ENCODE results near the gene PPIL6.

The PPIL6 gene

GRCh38 chr6:109397020-109397419 is 43.4 kb downstream of the PPIL6 start:
- DNase-seq (ENCODE audit: low read depth), result no peak

DNA sequence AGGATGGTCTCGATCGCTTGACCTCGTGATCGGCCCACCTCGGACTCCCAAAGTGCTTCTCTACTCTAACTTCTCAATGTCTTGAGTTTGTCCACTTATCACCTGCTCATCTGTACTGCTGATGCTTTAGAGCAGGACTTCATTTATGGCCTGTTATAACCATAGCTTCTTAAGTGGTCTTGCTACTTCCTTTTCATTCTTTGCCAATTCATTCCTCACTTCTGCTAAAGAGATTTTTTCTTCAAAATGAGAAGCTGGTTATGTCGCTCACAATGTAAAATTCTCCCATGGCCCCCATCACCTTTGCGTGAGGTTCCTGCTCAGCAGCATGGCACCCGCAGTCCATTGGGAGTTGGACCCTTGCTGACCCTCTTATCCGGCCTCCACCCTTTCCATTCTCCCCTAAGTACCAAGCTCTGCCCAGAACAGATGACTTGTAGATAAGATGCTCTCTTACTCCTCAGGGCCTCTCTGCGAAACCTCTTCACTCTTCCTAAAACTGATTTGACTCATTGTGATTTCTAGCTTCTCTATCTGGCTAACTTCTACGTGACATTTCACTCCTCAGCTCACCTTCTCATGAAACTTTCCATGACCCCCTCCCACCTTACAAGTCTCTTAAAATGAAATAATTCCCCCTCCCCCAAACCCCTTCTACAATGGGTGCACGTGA is 44.2 kb downstream of the PPIL6 start:
- DNase-seq (ENCODE audit: low read depth), result no peak

More at GRCh38 chr6:109397020-109397419, 43.4 kb downstream of the PPIL6 start:
- no peak overlapping the region for H3K4me3 ChIP-seq (ENCODE audit: low read depth, low read length)
- no peak for TF ChIP-seq CTCF (IDR thresholded peaks at IDR 0.05; ENCODE audit: low read depth, low read length, missing control alignments)

DNA sequence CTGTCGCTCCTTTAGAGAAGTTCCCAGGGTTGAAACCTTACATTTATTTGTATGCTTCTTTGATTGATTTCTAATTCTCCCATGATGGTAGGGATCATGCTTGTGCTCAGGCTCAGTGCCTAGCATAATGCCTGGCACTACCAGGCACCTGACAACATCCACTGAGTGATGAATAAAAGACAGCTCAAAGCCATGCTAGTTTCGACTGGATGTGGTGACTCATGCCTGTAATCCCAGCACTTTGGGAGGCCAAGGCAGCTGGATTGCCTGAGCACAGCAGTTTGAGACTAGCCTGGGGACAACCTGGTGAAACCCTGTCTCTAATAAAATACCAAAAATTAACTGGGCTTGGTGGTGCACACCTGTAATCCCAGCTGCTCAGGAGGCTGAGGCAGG is 46.5 kb downstream of the PPIL6 start:
- H3K4me3 ChIP-seq (ENCODE audit: low read depth, low read length), result no peak overlapping the region
- TF ChIP-seq CTCF (IDR thresholded peaks at IDR 0.05; ENCODE audit: low read depth, low read length, missing control alignments), result no peak
- no peak for DNase-seq (ENCODE audit: low read depth)

More for the DNA sequence above, 44.2 kb downstream of the PPIL6 start:
- TF ChIP-seq CTCF (IDR thresholded peaks at IDR 0.05; ENCODE audit: low read depth, low read length, missing control alignments), result no peak
- no peak overlapping the region for H3K4me3 ChIP-seq (ENCODE audit: low read depth, low read length)

- TF ChIP-seq CTCF (IDR thresholded peaks at IDR 0.05; ENCODE audit: low read depth, low read length, missing control alignments), result no peak
- DNase-seq (ENCODE audit: low read depth), result no peak
Measured at GRCh38 chr6:109393157-109393885, 47.1 kb downstream of the PPIL6 start.

DNA sequence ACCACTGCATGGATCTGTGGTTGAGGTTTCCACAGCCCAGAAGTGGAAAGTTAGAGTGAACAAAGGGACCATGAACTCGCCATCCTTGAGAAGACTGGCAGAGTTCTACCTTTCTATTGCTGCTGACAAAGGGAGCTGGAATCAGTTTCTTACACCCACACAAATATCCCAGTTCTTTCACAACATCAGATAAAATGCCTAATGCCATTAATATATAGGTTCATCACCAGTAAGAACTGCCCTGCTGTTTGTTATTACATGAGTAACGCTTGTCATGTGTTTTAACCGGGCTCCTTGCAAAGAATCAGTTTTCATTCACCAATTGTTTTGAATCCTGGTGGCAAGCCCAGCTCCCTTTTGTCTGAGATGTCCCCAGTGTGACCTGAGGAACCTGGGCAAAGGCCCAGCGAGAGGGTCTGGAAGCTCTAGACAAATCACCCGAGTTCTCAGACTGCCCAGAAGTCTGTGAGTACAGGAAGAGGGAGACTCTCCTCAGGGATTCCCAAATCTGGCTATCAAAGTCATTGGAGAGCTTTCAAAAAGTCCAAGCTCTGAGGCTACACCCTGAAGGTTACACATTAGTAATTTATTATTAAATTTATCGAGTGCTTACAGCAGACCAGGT is 50.7 kb downstream of the PPIL6 start:
- no peak overlapping the region for H3K4me3 ChIP-seq (ENCODE audit: low read depth, low read length)
- DNase-seq (ENCODE audit: low read depth), result no peak
- no peak for TF ChIP-seq CTCF (IDR thresholded peaks at IDR 0.05; ENCODE audit: low read depth, low read length, missing control alignments)

More at GRCh38 chr6:109393157-109393885, 47.1 kb downstream of the PPIL6 start:
- no peak overlapping the region for H3K4me3 ChIP-seq (ENCODE audit: low read depth, low read length)

GRCh38 chr6:109388265-109388664 is 52.2 kb downstream of the PPIL6 start:
- no peak for TF ChIP-seq CTCF (IDR thresholded peaks at IDR 0.05; ENCODE audit: low read depth, low read length, missing control alignments)
- no peak for DNase-seq (ENCODE audit: low read depth)
- H3K4me3 ChIP-seq (ENCODE audit: low read depth, low read length), result no peak overlapping the region
